GM12878 (cell line): ENCODE measurements around the gene C4BPB. TPM values are rescaled to one million over a fixed set of nuclear protein-coding genes. Genes with fewer than 3 reads are reported as not detected.

Experiments
- BCL11A ChIP-seq: IDR thresholded peaks from 2 replicates; pipeline ENCODE4 v1.6.1; 2011; ENCODE audit warnings: low read depth, low read length
- FOS ChIP-seq: IDR thresholded peaks from 3 replicates; pipeline ENCODE4 v1.6.1; 2011; ENCODE audit warnings: borderline replicate concordance; ENCODE audit not compliant: insufficient read length; ENCODE audit errors: extremely low read depth
- NBN ChIP-seq: fragments of 450-650 bp; IDR thresholded peaks from 2 replicates; pipeline ENCODE4 v1.6.1; 2016
- NFIC ChIP-seq: IDR thresholded peaks from 2 replicates; pipeline ENCODE4 v1.6.1; 2012; ENCODE audit warnings: low read depth, mild to moderate bottlenecking, inconsistent platforms, low read length, moderate library complexity
- RELA ChIP-seq: fragments of 450-650 bp; IDR thresholded peaks from 2 replicates; pipeline ENCODE4 v1.8.0; 2014; ENCODE audit warnings: borderline replicate concordance; ENCODE audit not compliant: partially characterized antibody
- RELB ChIP-seq: fragments of 450-650 bp; IDR thresholded peaks from 2 replicates; pipeline ENCODE4 v1.6.1; 2017; ENCODE audit warnings: low read depth, mild to moderate bottlenecking, moderate library complexity
- ZNF217 ChIP-seq: fragments of 450-650 bp; IDR thresholded peaks from 2 replicates; pipeline ENCODE4 v1.6.1; 2017; ENCODE audit warnings: antibody characterized with exemption, mild to moderate bottlenecking
- polyA plus RNA-seq, 11 experiments: library from polyadenylated mRNA; depleted of rRNA in 4 of 11; unstranded in 6 of 11; stranded (reverse) in 5 of 11; fragments of >200 nt; fragmentation: Nextera tagmentation in 4 of 11; fragmentation: Illumina TruSeq in 1 of 11; extraction: Ambion mirVana in 4 of 11; extraction: Trizol in 1 of 11; gene quantifications; 1 replicate in 1 of 11; 2 replicates in 10 of 11; pipeline versions ENCODE4 v1.2.1 to v1.2.3, GENCODE V29; 2011 to 2016; ENCODE audit warnings: inconsistent platforms in 2 of 11, missing spikeins in 2 of 11, low read depth in 1 of 11
- total RNA-seq, 4 experiments: library from RNA; depleted of rRNA in 3 of 4; stranded (reverse); fragments of >200 nt in 3 of 4; fragmentation: Illumina TruSeq in 1 of 4; extraction: Trizol in 1 of 4; gene quantifications; 2 replicates each; pipeline versions ENCODE4 v1.2.1 to v1.2.3, GENCODE V29; 2013 to 2021
- TF ChIP-seq, protein P1 (sequence below): IDR thresholded peaks from 2 replicates; pipeline ENCODE4 v1.6.1; 2012; ENCODE audit warnings: low read depth, low read length, improper control_type of control experiment
- TF ChIP-seq, protein P2 (sequence below): IDR thresholded peaks from 2 replicates; pipeline ENCODE4 v1.6.1; 2012; ENCODE audit warnings: low read length, inconsistent platforms

C4BPB gene
- total and polyA plus RNA-seq, 10 of the 15 experiments (the other 5 are each of a cell fraction or from before 2014, with no cell fraction given) = 0.31 to 1.2 (median 0.53) TPM; not detected in 1

- TF ChIP-seq, protein P1, sequence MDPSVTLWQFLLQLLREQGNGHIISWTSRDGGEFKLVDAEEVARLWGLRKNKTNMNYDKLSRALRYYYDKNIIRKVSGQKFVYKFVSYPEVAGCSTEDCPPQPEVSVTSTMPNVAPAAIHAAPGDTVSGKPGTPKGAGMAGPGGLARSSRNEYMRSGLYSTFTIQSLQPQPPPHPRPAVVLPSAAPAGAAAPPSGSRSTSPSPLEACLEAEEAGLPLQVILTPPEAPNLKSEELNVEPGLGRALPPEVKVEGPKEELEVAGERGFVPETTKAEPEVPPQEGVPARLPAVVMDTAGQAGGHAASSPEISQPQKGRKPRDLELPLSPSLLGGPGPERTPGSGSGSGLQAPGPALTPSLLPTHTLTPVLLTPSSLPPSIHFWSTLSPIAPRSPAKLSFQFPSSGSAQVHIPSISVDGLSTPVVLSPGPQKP = no peak
- TF ChIP-seq NFIC (no peak), FOS (no peak), RELB (no peak), BCL11A (no peak), NBN (no peak), RELA (no peak), ZNF217 (no peak)
- TF ChIP-seq, protein P2, sequence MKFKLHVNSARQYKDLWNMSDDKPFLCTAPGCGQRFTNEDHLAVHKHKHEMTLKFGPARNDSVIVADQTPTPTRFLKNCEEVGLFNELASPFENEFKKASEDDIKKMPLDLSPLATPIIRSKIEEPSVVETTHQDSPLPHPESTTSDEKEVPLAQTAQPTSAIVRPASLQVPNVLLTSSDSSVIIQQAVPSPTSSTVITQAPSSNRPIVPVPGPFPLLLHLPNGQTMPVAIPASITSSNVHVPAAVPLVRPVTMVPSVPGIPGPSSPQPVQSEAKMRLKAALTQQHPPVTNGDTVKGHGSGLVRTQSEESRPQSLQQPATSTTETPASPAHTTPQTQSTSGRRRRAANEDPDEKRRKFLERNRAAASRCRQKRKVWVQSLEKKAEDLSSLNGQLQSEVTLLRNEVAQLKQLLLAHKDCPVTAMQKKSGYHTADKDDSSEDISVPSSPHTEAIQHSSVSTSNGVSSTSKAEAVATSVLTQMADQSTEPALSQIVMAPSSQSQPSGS = no peak
- TF ChIP-seq, all 136 proteins: peak for 0
These were observed 21.0 kb upstream of the C4BPB start (continued) for GRCh38 chr1:207067665-207068064.
